Putamen (tissue), 1 donor: ENCODE measurements around the gene GID8.
A peak's percentile ranks its signal among the peaks of the same experiment; 100 is the strongest.

Experiments used
- DNase-seq: peaks from one replicate; pipeline ENCODE4 v3.0.0-alpha.2; 2016; ENCODE audit warnings: low spot score

GID8 gene

GRCh38 chr20:62938105-62938888, at the start of gene GID8:
Gene GID8, plus strand, starts transcription at chr20:62938147. Its CDS starts 3,356 bp downstream, at chr20:62941503.
- DNase-seq: no peak

- no peak for DNase-seq
These were observed 49.5 kb upstream of the GID8 start for GRCh38 chr20:62888406-62888805.

GRCh38 chr20:62888910-62889309, 49.0 kb upstream of the GID8 start:
- DNase-seq: no peak

- DNase-seq: no peak
These were observed 48.5 kb upstream of the GID8 start for GRCh38 chr20:62889411-62889810.

DNA sequence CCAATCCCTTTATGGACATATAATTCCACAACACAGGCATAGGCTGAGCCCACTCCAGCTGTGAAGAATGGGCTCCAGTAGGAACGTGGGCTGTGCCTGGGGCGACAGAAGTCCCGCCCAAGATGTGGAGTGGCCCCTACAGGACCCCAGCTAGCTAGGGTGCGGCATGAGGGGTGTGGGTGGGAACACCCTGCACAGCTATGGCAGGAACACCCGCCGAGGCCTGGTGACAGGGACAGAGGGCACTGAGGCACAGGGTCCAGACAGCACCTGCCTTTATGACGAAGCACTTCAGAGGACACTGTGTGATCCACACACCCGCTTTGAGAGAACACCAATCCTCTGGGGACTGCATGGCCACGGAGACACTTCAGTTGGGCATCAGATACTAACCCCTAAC, 48.1 kb upstream of the GID8 start:
- no peak for DNase-seq

DNA sequence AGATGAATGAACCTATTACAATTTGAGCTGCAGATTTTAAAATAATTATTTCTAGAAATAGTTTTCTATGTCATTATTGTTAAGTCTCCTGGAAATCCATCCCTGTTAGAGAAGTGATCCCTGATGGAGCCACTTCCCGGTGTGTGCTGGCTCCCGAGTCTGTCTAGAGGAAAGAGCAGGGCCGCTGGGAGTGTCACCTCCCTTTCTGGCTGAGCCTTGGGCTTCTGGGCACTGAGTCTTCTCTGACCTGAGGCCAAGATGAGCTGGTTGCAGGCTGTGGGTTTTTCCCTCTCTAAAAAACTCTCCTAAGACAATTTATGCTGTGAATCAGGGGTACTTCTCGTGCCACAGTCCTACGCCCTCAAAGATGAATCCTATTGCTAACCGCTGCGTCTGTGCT, 47.5 kb upstream of the GID8 start:
- no peak for DNase-seq

GRCh38 chr20:62891111-62891510, 46.8 kb upstream of the GID8 start:
- DNase-seq: no peak

- no peak for DNase-seq
These were observed 45.3 kb upstream of the GID8 start for GRCh38 chr20:62892348-62893304.

DNA sequence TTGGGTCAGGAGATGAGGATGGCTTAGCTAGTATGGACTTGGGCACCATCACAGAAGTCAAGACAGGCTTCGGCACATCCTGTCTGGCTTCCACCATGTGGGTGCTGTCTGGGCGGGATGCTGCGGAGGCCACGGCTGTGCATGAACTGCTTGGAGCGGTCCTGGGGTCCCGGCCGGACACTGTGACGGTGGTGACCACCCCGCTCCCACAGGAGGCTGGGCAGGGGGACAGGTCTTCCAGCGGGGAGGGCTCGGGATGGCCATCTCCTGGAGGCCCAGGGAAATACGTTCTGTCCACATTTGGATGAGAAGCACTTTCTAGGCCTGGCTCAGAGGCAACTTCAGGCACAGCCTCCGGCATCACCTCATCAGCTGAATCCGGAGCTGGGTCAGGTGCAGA, 44.2 kb upstream of the GID8 start:
- no peak for DNase-seq

GRCh38 chr20:62894261-62894660, 43.7 kb upstream of the GID8 start:
- DNase-seq: no peak

- DNase-seq: no peak
These were observed 42.4 kb upstream of the GID8 start for GRCh38 chr20:62895539-62895938.

GRCh38 chr20:62896526-62896925, 41.4 kb upstream of the GID8 start:
- DNase-seq: no peak

GRCh38 chr20:62897666-62898065, 40.3 kb upstream of the GID8 start:
- DNase-seq: no peak

- DNase-seq: no peak
These were observed 39.6 kb upstream of the GID8 start for GRCh38 chr20:62898093-62898964.

GRCh38 chr20:62898970-62899632, 38.8 kb upstream of the GID8 start:
- DNase-seq: no peak

DNA sequence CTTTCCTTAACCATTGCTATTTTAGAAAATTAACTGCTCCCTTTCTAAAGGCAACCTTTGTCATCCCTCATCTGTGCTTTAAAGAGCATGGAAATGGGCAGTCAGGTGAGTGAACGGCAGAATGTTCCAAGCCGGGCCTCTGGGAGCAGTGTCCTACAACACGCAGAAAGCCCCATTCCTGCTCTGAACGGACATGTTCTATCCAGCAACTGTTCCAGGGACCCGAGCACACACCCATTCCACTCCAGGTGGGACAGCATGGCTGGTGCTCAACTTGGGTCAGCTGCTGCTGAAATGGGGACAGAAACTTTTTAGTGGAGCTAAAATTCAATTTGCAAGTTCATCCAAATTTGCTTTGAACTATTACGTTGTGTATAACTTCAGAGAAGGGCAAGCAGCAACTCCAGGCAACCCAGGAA, 38.3 kb upstream of the GID8 start:
- no peak for DNase-seq

GRCh38 chr20:62900052-62900691, 37.8 kb upstream of the GID8 start:
- DNase-seq: peak; percentile 64

DNA sequence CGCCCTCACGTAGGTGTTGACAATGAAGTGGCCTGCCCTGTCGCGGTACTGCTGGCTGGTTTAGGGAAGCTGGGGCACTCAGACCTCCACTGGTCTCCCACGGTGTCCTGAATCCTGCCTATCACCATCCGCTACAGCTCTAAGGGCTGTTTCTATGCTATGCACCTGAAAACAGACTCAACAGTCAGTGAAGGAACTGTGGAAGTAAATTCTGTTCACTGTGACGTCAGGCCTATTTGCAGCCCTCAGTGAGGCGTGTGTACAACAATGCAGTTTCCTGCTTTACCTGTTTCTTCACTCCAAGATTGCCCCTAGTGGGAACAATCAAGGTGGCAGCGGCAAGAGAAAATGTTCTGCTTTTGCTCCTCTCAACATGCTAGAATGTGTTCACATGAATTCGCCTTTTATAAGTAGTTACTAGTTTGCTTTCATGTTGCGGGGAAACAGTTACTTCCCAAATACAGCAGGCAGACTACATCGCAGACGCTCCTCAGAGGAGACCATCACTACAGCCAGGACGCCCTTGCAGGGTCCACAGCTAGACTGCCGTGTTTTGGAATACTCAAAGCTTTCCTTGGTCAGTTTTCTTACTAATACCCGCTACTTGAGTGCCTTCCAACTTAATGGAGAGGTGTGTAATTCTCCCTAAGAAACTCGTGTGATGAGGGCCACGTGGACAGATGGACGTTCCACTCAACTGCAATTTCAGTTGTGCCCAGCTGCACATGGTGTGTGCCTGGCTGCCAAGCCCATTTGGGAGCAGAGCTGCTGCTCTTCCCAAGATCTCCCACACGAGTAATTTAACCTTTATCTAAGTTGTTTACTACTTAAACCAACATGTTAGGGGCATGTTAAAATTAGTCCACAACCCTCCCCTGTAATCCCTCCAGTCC, 37.0 kb upstream of the GID8 start:
- DNase-seq: no peak

- no peak for DNase-seq
These were observed 36.1 kb upstream of the GID8 start for GRCh38 chr20:62901891-62902290.
